ENCODE data around the gene QPCT. TPM values are rescaled to one million over a fixed set of nuclear protein-coding genes. Genes with fewer than 3 reads are reported as not detected.

QPCT gene
- total RNA-seq, 1 experiment from 2014 or later, result 13.6 TPM

GRCh38 chr2:37315364-37315763, 29.1 kb upstream of the QPCT start:
- Mint-ChIP-seq H3K4me1 (peaks cover 84% of the 10 kb centered on the region), H3K27ac (peak overlapping the region; percentile 28; the same call in 1 of the 2 replicates), H3K9me3 (no peaks in the 10 kb centered on the region), H3K27me3 (ENCODE audit: low read depth) (no peaks in the 10 kb centered on the region), H3K4me3 (peak overlapping the region; percentile 17; the same call in 1 of the 2 replicates), H3K36me3 (no peaks in the 10 kb centered on the region)
- ChIA-PET POLR2A (no interaction called here), CTCF (no interaction called here)
- TF ChIP-seq TEAD4 (CRISPR knock-in tag; IDR thresholded peaks at IDR 0.05) (no peak), FOXP4 (CRISPR knock-in tag; IDR thresholded peaks at IDR 0.05) (no peak), ZNF423 (CRISPR knock-in tag; IDR thresholded peaks at IDR 0.05) (no peak), PRDM15 (CRISPR knock-in tag; IDR thresholded peaks at IDR 0.05) (no peak), CBFB (CRISPR knock-in tag; IDR thresholded peaks at IDR 0.05; ENCODE audit: low read depth) (no peak), HMGA2 (CRISPR knock-in tag; IDR thresholded peaks at IDR 0.05) (no peak), ZNF512 (CRISPR knock-in tag; IDR thresholded peaks at IDR 0.05; ENCODE audit: borderline replicate concordance) (no peak), TEAD1 (CRISPR knock-in tag; IDR thresholded peaks at IDR 0.05) (no peak), SMAD4 (CRISPR knock-in tag; IDR thresholded peaks at IDR 0.05) (no peak), NFYB (CRISPR knock-in tag; conservative IDR thresholded peaks at IDR 0.05; ENCODE audit: low read depth) (no peak), NFATC4 (CRISPR knock-in tag; IDR thresholded peaks at IDR 0.05) (no peak), JUN (CRISPR knock-in tag; IDR thresholded peaks at IDR 0.05) (no peak), MLX (CRISPR knock-in tag; IDR thresholded peaks at IDR 0.05) (no peak), GRHL2 (CRISPR knock-in tag; IDR thresholded peaks at IDR 0.05; ENCODE audit: insufficient replicate concordance, severe bottlenecking) (no peak)
- no peak for DNase-seq (ENCODE audit: low spot score)
- ATAC-seq, result peak; percentile 43; the same call in 1 of the 2 replicates

GRCh38 chr2:37316181-37316580, 28.2 kb upstream of the QPCT start:
- CTCF ChIA-PET, result interaction anchor here (0.7 kb wide), 1 partner anchor 26 kb away, joined by 3 read pairs; no protein-coding TSS in a partner anchor
- TF ChIP-seq ZNF416 (CRISPR knock-in tag; IDR thresholded peaks at IDR 0.05), result no peak
- no peak for TF ChIP-seq NR1H2 (CRISPR knock-in tag; IDR thresholded peaks at IDR 0.05)
- TF ChIP-seq ZNF671 (CRISPR knock-in tag; IDR thresholded peaks at IDR 0.05), result no peak
- TF ChIP-seq CDX4 (CRISPR knock-in tag; IDR thresholded peaks at IDR 0.05; ENCODE audit: borderline replicate concordance), result no peak
- no peak for TF ChIP-seq GABPB1 (CRISPR knock-in tag; IDR thresholded peaks at IDR 0.05)
- TF ChIP-seq ZNF281 (CRISPR knock-in tag; IDR thresholded peaks at IDR 0.05), result no peak
- TF ChIP-seq ATF2 (CRISPR knock-in tag; IDR thresholded peaks at IDR 0.05; ENCODE audit: borderline replicate concordance, low read depth), result no peak
- no peak for TF ChIP-seq ZNF232 (CRISPR knock-in tag; IDR thresholded peaks at IDR 0.05)
- no peak for TF ChIP-seq NFYB (CRISPR knock-in tag; conservative IDR thresholded peaks at IDR 0.05; ENCODE audit: low read depth)
- no peak for TF ChIP-seq RORB (CRISPR knock-in tag; IDR thresholded peaks at IDR 0.05)

More at GRCh38 chr2:37316181-37316580, 28.2 kb upstream of the QPCT start:
- Mint-ChIP-seq H3K4me3 (no peak overlapping the region), H3K27ac (peak overlapping the region; percentile 80; the same call in 1 of the 2 replicates), H3K9me3 (no peaks in the 10 kb centered on the region), H3K27me3 (ENCODE audit: low read depth) (no peaks in the 10 kb centered on the region), H3K4me1 (peaks cover 82% of the 10 kb centered on the region), H3K36me3 (no peaks in the 10 kb centered on the region)
- DNase-seq (ENCODE audit: low spot score), result no peak
- POLR2A ChIA-PET, result no interaction called here
- no peak for ATAC-seq
